ENCODE results near the gene SLC39A12.

GRCh38 chr10:18068401-18068800 lies 116.7 kb downstream of the SLC39A12 start:
- TF ChIP-seq POLR2A (IDR thresholded peaks at IDR 0.05; ENCODE audit: low read depth) (no peak), POLR2AphosphoS5 (IDR thresholded peaks at IDR 0.05) (no peak)
- TF ChIP-seq, protein P1, sequence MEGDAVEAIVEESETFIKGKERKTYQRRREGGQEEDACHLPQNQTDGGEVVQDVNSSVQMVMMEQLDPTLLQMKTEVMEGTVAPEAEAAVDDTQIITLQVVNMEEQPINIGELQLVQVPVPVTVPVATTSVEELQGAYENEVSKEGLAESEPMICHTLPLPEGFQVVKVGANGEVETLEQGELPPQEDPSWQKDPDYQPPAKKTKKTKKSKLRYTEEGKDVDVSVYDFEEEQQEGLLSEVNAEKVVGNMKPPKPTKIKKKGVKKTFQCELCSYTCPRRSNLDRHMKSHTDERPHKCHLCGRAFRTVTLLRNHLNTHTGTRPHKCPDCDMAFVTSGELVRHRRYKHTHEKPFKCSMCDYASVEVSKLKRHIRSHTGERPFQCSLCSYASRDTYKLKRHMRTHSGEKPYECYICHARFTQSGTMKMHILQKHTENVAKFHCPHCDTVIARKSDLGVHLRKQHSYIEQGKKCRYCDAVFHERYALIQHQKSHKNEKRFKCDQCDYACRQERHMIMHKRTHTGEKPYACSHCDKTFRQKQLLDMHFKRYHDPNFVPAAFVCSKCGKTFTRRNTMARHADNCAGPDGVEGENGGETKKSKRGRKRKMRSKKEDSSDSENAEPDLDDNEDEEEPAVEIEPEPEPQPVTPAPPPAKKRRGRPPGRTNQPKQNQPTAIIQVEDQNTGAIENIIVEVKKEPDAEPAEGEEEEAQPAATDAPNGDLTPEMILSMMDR (IDR thresholded peaks at IDR 0.05), result no peak
